GM19463 (cell line): ENCODE data around the gene TADA2A.
"Not testable (repeated sequence)": the region's sequence is repeated elsewhere in the genome, so short reads cannot be mapped to it uniquely, and the experiment has no call there.

Source experiments
- ATAC-seq: cut with Tn5 transposase; IDR thresholded peaks from one replicate; pipeline ENCODE4 v1.9.1; 2021; ENCODE audit warnings: mild to moderate bottlenecking, moderate library complexity; ENCODE audit not compliant: unreplicated experiment

The TADA2A gene

GRCh38 chr17:37490022-37490587 is 83.4 kb downstream of the TADA2A start:
- peak; percentile 56 for ATAC-seq

DNA sequence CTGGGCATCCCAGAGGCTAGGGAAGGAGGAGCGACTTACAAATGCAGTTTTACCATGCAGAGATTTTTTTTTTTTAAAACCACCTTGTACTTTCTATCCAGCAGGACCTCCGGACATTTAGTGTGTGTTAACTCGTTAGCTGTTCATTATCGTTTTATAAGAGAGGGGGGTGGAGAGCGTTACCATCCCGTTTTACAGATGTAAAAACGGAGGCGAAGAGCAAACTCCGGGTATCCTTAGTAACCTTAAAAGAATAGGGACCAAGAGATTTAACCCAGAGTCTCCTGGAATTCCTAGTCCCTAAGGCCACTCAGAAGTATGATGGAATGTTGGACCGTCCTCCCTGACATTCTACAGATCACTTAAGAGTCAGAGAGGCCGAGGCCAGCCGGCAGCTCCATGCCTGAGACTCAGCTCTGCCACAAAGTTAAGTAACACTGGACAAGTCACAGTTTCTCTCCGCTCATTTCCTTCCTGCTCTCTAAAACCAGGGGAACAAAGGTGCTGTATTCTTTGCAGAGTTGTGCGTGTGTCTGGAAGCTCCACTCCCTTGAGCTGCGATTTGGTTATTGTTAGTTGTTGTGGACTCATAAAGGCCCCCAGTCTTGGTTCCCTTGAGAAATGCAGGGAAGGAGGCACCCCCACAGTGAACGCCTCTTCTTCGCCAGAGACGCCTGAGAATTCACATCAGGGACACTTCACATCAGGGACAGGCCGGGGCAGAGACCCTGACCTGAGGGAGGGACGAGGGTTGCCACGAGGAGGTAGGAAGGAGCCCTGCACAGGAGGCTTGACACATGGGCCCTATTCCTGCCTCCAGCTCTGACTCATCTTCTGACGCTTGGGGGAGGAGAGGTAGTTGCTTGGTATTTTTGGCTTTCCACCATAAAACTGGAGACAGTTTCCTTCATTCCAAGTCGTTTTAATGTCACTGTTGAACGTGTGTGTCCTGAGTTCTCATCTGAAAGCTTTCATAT is 84.2 kb downstream of the TADA2A start:
- no peak for ATAC-seq

DNA sequence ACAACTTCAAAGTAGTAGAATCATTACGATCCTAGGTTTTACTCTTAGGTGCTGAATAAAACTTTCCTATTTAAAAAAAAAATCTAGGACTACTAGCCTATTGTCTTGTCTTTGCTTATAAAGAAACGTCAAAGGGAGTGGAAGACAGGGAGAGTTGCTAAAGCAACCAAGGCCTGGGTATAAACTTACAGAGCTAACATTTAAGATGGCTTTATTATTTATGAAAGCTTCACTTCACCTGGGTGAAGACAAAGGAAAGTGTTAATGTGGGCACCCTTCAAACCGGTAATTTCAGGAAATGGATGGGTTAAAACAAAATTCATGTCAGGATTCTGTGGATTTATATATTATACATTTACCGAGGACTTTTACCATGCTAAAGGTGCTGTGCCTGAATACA is 85.5 kb downstream of the TADA2A start:
- no peak for ATAC-seq

DNA sequence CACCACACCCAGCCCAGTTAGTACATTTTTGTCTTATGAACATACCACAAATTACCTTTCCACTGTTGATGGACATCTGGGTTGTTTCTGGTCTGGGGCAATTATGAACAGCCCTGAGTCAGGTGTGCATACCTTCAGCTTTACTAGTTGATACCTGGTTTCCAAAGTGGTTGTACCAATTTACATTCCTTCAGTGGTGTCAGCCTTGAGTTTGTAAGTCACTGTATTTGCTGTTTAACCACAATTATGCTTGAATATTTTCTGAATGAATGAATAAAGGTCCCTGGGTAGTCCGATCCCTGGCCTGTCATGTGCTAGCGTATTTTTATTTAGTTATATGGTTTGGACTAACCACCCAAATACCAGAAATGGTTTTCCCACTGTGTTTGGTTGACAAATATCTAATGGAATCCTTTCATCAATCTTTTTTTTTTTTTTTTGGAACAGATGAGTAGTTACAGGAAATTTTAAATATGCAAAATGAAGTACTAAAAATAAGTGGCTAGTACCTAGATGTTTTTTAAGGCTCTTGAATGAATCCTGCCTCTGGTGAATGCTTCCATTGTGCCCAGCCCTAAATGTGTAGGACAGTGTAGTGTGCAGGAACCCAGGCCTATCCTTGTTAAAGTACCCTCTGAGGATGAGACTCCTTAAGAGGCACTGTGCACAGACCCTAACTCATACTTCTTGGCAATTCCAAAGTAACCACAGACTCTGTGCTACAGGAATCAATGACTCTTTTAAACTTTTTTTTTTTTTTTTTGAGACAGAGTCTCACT is 86.8 kb downstream of the TADA2A start:
- no peak for ATAC-seq

DNA sequence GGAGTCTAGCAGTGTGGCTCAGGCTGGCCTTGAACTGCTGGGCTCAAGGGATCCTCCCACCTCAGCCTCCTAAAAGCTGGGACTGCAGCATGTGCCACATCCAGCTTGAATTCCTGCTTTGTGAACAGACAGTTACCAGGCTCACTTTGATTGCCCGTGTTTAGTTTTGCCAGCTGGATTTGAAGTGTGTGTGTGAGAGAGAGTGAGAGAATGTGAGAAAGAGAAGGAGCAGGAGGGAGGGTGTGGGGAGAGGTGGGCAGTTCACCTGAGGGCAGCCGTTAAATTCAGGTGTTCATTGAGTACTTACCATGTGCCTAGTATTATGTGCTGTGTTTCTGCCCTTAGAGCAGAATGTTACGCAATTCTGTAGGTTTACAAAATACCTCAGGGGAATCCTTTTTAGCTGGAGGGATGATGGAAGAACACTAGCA is 87.7 kb downstream of the TADA2A start:
- ATAC-seq: no peak

DNA sequence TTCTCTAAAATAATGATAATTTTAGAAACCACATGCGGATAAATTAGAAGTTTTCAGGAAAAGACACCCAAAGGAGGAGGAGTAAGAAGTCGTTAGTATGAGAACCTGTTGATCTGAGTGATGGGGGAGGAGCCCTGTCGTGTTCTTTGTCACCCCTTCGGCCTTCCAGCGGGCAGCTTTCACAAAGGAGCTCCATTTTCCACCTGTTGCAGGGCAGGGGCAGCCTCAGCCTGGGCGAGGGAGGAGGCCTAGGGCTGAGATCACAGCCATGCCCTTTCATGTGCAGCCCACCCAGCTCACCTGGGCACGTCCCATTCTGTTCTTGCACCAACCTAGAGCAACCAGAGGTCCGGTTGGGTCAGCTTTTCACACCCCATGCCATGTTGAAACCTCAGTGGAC is 88.3 kb downstream of the TADA2A start:
- ATAC-seq: no peak

DNA sequence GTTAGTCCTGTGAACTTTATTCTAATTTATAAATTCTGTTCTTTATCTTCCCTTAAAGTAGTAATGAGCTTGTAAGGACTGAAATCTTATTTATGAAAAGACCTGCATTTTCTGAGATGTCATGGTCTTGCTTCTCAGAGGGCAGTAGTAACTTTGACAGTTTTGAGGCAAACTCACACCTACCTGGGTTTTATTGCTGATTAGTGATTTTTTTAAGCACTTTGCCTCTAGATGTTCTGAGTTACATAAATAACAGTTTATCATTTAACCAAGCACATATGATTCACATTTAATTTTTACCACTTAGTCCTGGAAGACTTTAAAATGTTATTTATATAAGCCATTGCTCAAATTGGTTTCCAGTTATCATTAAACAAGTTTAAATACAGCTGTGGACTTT is 93.7 kb downstream of the TADA2A start:
- ATAC-seq: no peak

DNA sequence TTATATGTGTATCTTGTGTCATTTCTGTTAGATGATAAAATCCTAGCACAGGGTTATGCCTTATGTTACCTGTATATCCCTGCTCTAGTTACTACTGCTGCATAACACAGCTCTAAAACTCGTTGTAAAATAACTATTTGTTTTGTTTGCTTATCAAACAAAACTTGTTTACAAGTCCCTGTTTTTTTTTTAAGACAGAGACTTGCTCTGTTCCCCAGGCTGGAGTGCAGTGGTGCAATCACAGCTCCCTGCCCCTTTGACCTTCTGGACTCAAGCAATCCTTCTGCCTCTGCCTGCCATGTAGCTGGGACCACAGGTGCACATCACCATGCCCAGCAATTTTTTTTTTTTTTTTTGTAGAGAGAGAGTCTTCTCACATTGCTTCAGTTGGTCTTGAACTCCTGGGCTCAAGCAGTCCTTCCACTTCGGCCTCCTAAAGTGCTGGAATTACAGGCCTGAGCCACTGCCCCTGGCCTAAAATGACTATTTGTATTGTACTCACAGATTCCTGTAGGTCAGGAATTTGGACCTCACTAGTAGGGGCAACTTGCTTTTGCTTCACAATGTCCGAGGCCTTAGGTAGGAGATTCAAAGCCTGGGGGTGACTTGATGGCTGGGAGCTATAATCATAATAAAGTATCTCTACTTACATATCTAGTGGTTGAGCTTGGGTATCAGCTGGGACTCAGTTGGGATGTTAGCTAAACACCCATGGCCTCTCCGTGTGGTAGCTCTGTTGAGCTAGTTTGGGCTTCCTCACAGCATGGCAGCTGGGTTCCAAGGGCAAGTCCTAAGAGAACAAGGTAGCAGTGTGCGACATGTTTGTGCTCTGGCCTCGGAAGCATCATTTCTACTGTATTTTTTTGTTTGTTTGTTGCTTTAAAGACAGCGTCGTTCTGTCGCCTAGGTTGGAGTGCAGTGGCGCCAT is 95.6 kb downstream of the TADA2A start:
- ATAC-seq: no peak

GRCh38 chr17:37503148-37503547 is 96.5 kb downstream of the TADA2A start:
- ATAC-seq: no peak

DNA sequence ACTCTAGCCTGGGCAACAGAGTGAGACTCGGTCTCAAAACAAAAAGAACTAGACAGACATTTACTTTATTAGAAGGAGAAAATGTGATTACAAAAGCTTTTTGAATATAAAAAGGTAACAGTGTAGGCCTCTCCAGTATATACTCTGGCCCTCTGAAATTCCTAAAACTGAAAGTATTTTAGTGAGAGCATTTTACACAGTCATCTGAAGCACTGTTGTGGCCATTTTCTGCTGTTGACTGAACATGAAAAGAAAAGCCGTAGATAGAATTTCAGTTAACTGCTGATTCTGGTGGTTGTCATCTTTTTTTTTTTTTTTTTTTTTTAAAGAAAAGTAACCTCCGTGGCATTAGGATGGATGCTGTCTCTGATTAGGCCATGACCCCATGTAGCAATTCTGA is 98.6 kb downstream of the TADA2A start:
- no peak for ATAC-seq

- ATAC-seq: no peak
Observed at GRCh38 chr17:37506678-37507077, 100.0 kb downstream of the TADA2A start.

DNA sequence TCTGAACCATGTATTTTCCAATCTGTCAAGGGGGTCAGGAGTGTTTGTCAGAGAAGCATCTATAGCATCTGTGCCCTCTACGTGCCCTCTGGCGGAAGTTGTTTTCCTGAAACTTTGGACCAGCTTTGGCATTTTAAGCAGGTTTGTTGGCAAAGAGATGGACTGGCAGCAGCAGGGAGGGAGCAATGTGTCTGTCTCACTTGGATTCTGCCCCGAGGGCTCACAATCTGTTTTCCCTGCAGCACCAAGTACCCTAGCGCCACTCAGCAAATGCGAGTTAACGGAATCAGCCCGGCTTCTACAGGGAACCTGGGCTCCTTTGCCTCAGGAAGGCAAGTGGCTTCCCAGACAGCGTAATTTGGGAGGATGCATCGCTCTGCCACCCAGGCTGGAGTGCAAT is 100.4 kb downstream of the TADA2A start:
- ATAC-seq: no peak

- no peak for ATAC-seq
Observed at GRCh38 chr17:37510056-37510455, 103.4 kb downstream of the TADA2A start.

- not testable (repeated sequence) for ATAC-seq
Observed at GRCh38 chr17:37511642-37512041, 105.0 kb downstream of the TADA2A start.

GRCh38 chr17:37512442-37513068 is 105.9 kb downstream of the TADA2A start:
- no peak for ATAC-seq

GRCh38 chr17:37513711-37514110 is 107.0 kb downstream of the TADA2A start:
- no peak for ATAC-seq

DNA sequence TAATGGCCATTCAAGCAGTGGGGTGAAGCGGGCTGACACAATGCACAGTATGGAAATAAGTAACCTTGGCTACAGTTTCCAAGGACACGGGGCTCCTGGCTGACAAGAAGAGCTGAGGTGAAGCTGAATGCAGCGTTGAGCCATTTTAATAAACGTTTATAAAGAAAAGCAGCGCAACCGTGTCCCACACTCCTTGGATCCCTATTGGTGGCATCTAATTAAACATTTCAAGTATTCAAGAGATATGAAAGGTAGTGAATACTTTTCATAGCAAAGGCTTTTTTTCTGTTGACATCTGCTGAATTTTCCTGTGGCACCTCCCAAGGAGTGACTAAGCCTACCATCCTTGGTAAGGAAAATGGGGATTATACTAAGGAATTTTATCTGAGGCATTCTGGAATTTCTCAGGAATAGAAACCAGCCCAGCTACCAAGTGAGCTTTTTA is 109.5 kb downstream of the TADA2A start:
- ATAC-seq: no peak

- ATAC-seq: no peak
Observed at GRCh38 chr17:37517881-37518280, 111.2 kb downstream of the TADA2A start.

- ATAC-seq: no peak
Observed at GRCh38 chr17:37518826-37519225, 112.1 kb downstream of the TADA2A start.
